SU-DHL-6 (cell line): ENCODE data around the gene PIAS3.
A peak's percentile ranks its signal among the peaks of the same experiment; 100 is the strongest.
"Not testable (repeated sequence)": the region's sequence is repeated elsewhere in the genome, so short reads cannot be mapped to it uniquely, and the experiment has no call there.

Source experiments
- H2AFZ ChIP-seq: fragments of 200-600 bp; sonication (generic); 2 replicates; pipeline ENCODE4 v1.6.1; 2014; ENCODE audit warnings: low read depth, mild to moderate bottlenecking, moderate library complexity, mixed read lengths, antibody characterized with exemption, low read length; ENCODE audit not compliant: severe bottlenecking
- H3F3A ChIP-seq: fragments of 200-600 bp; shearing (Covaris generic); 2 replicates; pipeline ENCODE4 v1.6.0; 2016; ENCODE audit warnings: antibody characterized with exemption, mild to moderate bottlenecking; ENCODE audit not compliant: insufficient read depth
- H3K27ac ChIP-seq: fragments of 200-600 bp; sonication (generic); 2 replicates; pipeline ENCODE4 v1.5.1; 2016; ENCODE audit warnings: low read depth, mild to moderate bottlenecking, low read length, moderate library complexity, mixed read lengths
- H3K27me3 ChIP-seq: fragments of 200-600 bp; sonication (generic), shearing (Covaris generic); 2 replicates; pipeline ENCODE4 v1.6.0; 2014; ENCODE audit warnings: mild to moderate bottlenecking, low read length
- H3K36me3 ChIP-seq: fragments of 200-600 bp; sonication (generic); 2 replicates; pipeline ENCODE4 v1.6.1; 2014; ENCODE audit warnings: mild to moderate bottlenecking, low read length, mixed read lengths
- H3K4me2 ChIP-seq: fragments of 300-600, 200-600 bp; shearing (Covaris generic), sonication (generic); 2 replicates; pipeline ENCODE4 v1.6.0; 2014; ENCODE audit warnings: low read length, low read depth, mild to moderate bottlenecking; ENCODE audit not compliant: poor library complexity, severe bottlenecking
- H3K4me3 ChIP-seq: fragments of 200-600 bp; sonication (generic); 2 replicates; pipeline ENCODE4 v1.5.1; 2014; ENCODE audit warnings: antibody characterized with exemption, low read length, mild to moderate bottlenecking, mixed read lengths; ENCODE audit not compliant: insufficient read depth, poor library complexity, severe bottlenecking
- H3K79me2 ChIP-seq: fragments of 200-600 bp; sonication (generic); 2 replicates; pipeline ENCODE4 v1.6.1; 2014; ENCODE audit warnings: mild to moderate bottlenecking, low read length, moderate library complexity; ENCODE audit not compliant: insufficient read depth
- H3K9ac ChIP-seq: fragments of 200-600 bp; sonication (generic); 2 replicates; pipeline ENCODE4 v1.7.0; 2014; ENCODE audit warnings: mild to moderate bottlenecking, low read length
- H3K9me2 ChIP-seq: fragments of 200-600 bp; sonication (generic); replicated peaks from 2 replicates; pipeline ENCODE4 v1.6.1; 2014; ENCODE audit warnings: low read length; ENCODE audit not compliant: insufficient read depth
- H3K9me3 ChIP-seq: fragments of 200-600 bp; sonication (generic); 2 replicates; pipeline ENCODE4 v1.6.1; 2014; ENCODE audit warnings: low read length, mixed read lengths; ENCODE audit not compliant: insufficient read depth
- H4K20me1 ChIP-seq: fragments of 200-600 bp; sonication (generic); 2 replicates; pipeline ENCODE4 v1.6.1; 2014; ENCODE audit warnings: low read depth, mild to moderate bottlenecking, antibody characterized with exemption, low read length, moderate library complexity, mixed read lengths
- EZH2phosphoT487 ChIP-seq: fragments of 200-600 bp; sonication (generic), shearing (Covaris generic); conservative IDR thresholded peaks from 2 replicates; pipeline ENCODE4 v1.6.1; 2018; ENCODE audit warnings: mild to moderate bottlenecking, antibody characterized with exemption, low read length, moderate library complexity, mixed read lengths
- TF ChIP-seq, protein P1 (sequence below): fragments of 200-600 bp; sonication (generic); IDR thresholded peaks from one replicate; pipeline ENCODE4 v1.5.1; 2017; ENCODE audit warnings: antibody characterized with exemption, mild to moderate bottlenecking, low read length, moderate library complexity; ENCODE audit not compliant: insufficient read depth, poor library complexity, severe bottlenecking

The PIAS3 gene

DNA sequence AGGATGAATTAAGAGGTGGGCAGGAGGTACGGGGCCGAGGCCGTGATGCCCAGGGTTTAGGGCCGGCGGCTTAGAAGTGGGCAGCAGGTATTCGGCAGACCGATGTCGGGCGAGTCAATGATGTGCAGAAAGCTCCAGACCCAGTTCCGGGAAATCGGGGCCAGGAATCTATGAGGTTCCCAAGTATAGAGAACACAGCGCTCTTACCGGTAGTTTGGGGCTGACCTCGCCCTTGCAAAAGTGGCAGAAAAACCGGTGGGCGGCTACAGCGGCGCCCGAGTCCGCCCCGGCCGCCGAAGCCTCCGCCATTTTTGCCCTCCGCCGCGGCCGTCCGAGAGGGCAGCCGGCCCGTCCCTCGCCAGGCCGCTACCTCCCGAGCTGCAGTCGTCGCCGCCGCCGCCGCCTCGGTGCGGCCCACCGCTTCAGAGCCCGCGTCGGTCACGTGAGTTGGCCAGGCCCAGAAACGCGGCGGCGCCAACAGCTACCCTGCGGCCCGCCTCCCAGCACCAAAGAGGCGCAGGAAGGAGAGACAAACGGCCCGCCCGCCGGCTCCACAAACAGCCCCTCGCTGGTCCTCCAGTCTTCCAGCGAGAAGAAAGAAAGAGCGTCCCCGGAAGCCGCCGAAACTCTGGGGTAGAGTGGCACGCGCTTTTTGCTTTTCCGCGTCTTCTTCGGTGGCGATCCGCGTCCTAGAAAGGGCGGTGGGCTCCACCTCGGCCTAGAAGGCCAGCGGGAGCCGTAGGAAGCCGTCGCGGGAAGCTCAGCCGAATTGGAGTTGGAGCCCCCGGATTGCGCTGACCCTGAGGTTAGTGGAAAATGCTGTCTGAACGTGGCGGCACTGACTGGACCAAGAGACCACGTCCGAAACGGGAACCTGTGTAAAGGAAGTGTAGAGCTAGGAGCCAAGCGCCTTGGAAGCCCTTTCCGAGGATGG, 35.0 kb downstream of the PIAS3 start, which contains the start of the genes POLR3C and RNF115:
Gene POLR3C, plus strand, starts transcription at position 636 of the 934 bp plus-strand sequence. CDS start 1,577 bp downstream, outside the sequence.
Gene RNF115, minus strand, starts transcription at position 531 of the 934 bp plus-strand sequence. Its CDS starts 222 bp downstream, at position 309.
- Histone ChIP-seq H4K20me1 (no peaks in the 10 kb centered on the region), H3K9me3 (no peaks in the 10 kb centered on the region), H3K9ac (peak within 1 kb of the TSS; percentile 84), H3F3A (no peaks in the 10 kb centered on the region), H3K4me2 (peak within 1 kb of the TSS; percentile 97), H3K9me2 (no peaks in the 10 kb centered on the region), H3K79me2 (peaks cover 28% of the 10 kb centered on the region), H3K27ac (peak within 1 kb of the TSS; percentile 55), H3K27me3 (no peaks in the 10 kb centered on the region), H3K36me3 (peaks cover 26% of the 10 kb centered on the region), H2AFZ (peak within 1 kb of the TSS; percentile 91), H3K4me3 (peak within 1 kb of the TSS; percentile 81)
- no peak for TF ChIP-seq EZH2phosphoT487
- TF ChIP-seq, protein P1, sequence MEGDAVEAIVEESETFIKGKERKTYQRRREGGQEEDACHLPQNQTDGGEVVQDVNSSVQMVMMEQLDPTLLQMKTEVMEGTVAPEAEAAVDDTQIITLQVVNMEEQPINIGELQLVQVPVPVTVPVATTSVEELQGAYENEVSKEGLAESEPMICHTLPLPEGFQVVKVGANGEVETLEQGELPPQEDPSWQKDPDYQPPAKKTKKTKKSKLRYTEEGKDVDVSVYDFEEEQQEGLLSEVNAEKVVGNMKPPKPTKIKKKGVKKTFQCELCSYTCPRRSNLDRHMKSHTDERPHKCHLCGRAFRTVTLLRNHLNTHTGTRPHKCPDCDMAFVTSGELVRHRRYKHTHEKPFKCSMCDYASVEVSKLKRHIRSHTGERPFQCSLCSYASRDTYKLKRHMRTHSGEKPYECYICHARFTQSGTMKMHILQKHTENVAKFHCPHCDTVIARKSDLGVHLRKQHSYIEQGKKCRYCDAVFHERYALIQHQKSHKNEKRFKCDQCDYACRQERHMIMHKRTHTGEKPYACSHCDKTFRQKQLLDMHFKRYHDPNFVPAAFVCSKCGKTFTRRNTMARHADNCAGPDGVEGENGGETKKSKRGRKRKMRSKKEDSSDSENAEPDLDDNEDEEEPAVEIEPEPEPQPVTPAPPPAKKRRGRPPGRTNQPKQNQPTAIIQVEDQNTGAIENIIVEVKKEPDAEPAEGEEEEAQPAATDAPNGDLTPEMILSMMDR, result no peak

DNA sequence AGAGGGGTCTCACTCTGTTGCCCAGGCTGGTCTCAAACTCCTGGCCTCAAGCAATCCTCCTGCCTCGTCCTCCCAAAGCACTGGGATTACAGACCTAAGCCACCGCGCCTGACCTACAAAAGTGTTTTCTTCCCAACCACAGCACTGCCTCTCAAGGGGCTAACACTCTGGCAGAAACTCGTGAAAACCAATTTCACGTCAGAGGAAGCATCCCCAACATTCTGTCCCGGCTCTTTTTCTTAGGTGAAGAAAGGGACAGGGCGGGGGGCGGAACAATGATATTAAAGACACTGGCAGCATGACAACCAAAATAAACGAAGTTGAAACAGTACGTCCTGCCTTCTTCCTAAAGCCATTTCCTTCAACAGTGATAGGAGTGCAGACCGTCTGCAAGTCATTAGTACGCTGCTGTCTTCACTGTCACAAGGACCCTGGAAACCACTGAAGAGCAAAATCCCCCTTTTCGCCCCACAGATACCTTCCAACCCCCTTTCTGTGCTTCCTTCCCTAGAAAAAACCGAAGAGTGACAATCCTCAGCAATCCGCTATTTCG, 36.0 kb downstream of the PIAS3 start:
- not testable (repeated sequence) for H3K27ac ChIP-seq, H3K9ac ChIP-seq, H3K4me2 ChIP-seq, H2AFZ ChIP-seq, H4K20me1 ChIP-seq, H3K9me3 ChIP-seq, H3K4me3 ChIP-seq, H3K9me2 ChIP-seq, H3F3A ChIP-seq, H3K27me3 ChIP-seq
- Histone ChIP-seq H3K79me2 (peaks cover 28% of the 10 kb centered on the region), H3K36me3 (peaks cover 18% of the 10 kb centered on the region)

DNA sequence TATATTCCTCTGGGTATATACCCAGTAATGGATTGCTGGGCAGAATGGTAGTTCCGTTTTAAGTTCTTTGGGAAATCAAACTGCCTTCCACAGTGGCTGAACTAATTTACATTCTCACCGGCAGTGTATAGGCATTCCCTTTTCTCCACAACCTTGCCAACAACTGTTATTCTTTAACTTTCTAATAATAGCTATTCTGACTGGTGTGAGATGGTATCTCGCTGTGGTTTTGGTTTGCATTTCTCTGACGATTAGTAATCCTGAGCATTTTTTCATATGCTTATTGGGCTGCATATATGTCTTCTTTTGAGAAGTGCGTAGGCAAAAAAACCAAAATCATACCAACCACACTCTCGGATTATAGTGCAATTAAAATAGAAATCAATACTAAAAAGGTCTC, 40.8 kb downstream of the PIAS3 start:
- not testable (repeated sequence) for H3K9me3 ChIP-seq, H3K27me3 ChIP-seq, H3K79me2 ChIP-seq, H3F3A ChIP-seq, H2AFZ ChIP-seq, H3K36me3 ChIP-seq, H3K4me2 ChIP-seq, H3K27ac ChIP-seq, H4K20me1 ChIP-seq, H3K9me2 ChIP-seq, H3K9ac ChIP-seq, H3K4me3 ChIP-seq

DNA sequence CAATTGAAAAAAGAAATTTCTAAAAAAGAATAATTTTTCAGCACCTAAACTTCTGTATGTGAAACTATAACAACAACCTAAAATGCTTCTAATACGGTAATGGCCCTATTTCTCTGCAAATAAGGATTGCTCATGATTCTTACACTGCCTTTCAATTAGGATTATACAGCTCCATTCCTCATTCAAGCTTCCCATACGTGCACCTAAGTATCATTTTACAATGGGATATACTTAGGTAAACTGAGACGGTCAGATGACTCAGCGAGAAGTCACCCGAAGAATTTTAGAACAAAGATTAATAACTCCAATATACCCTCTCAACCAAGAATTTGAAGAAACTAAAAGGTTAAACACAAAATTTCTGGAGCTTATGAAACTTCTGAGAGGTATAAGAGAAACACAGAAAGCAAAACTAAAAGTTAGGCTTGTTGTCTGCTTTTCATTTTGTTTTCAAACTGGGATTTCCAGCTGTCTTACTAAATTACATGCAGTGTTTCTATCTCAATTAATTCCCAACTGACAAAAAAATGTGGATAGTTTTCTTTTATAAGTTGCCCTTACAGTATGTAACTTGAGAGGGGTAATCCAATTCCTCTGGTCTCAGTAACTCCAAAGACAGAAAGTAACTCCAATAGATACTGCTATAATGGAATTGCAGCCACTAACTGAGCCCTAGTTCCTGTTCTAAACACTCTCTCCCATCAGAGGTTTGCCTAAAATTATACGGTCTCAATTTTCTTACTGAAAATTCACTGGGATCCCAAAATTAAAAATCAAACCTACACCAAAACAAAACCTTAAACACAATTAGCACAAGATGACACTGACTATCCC, 45.7 kb downstream of the PIAS3 start:
- H3K27ac ChIP-seq, H3K4me3 ChIP-seq, H3K9ac ChIP-seq, H2AFZ ChIP-seq, H3K9me2 ChIP-seq, H3F3A ChIP-seq, H3K27me3 ChIP-seq, H3K9me3 ChIP-seq, H3K79me2 ChIP-seq, H3K4me2 ChIP-seq, H4K20me1 ChIP-seq, H3K36me3 ChIP-seq: not testable (repeated sequence)
